SH-SY5Y (cell line): ENCODE data around the gene SPNS2.

Experiments used
- GATA2 ChIP-seq: IDR thresholded peaks from 2 replicates; pipeline ENCODE4 v1.6.1; 2011; ENCODE audit warnings: mild to moderate bottlenecking, low read depth, low read length
- GATA3 ChIP-seq: IDR thresholded peaks from 2 replicates; pipeline ENCODE4 v1.6.1; 2011; ENCODE audit warnings: low read depth, mild to moderate bottlenecking, low read length, moderate library complexity

DNA sequence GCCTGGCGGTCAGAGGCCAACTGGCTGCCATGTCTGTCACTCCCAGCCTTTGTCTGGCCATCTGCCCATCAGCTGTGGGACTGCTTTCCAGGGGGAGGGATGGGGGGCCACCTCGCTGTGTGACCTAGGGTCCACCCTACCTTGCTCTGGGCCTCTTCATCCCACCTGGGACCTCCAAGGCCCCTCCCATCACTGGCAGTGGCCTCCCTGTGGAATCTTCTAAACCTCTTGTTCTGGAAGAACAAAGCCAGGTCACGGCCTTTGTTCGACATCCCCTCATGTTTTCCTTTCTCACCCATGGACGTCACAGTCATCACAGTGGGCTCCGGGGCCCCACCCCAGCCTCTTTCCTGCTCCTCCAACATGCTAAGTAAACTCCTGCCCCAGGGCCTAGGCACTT, 24.0 kb downstream of the SPNS2 start:
- TF ChIP-seq GATA2 (no peak), GATA3 (no peak)
